SK-N-SH treated with all-trans-retinoic acid at 6 μM for 48 hours (cell line): ENCODE measurements around the gene LRRC63.

Source experiments
- ATAC-seq: fragments of 200-7000 bp; cut with Tn5 transposase; 3 replicates; pipeline ENCODE4 v1.9.1; 2020; ENCODE audit warnings: mild to moderate bottlenecking, moderate library complexity
- ARNTL ChIP-seq: fragments of 450-650 bp; formaldehyde crosslinking; IDR thresholded peaks from 2 replicates; pipeline ENCODE4 v1.5.0; 2020; ENCODE audit warnings: low read depth, mild to moderate bottlenecking, moderate library complexity, borderline replicate concordance
- BACH2 ChIP-seq: fragments of 250-450 bp; sonication (Bioruptor Pico); IDR thresholded peaks from 2 replicates; pipeline ENCODE4 v1.9.0; 2021; ENCODE audit warnings: mild to moderate bottlenecking, borderline replicate concordance
- CSDC2 ChIP-seq: fragments of 250-450 bp; sonication (Bioruptor Pico); IDR thresholded peaks from 2 replicates; pipeline ENCODE4 v1.5.0; 2020; ENCODE audit warnings: mild to moderate bottlenecking, moderate library complexity
- ESRRG ChIP-seq: fragments of 250-450 bp; sonication (Bioruptor Pico); IDR thresholded peaks from 2 replicates; pipeline ENCODE4 v1.6.1; 2021; ENCODE audit warnings: mild to moderate bottlenecking
- GLIS3 ChIP-seq: fragments of 250-450 bp; sonication (Bioruptor Pico); IDR thresholded peaks from 2 replicates; pipeline ENCODE4 v1.5.0; 2020; ENCODE audit warnings: mild to moderate bottlenecking, moderate library complexity
- ISL1 ChIP-seq: fragments of 250-450 bp; sonication (Bioruptor Pico); IDR thresholded peaks from 2 replicates; pipeline ENCODE4 v2.1.2; 2022; ENCODE audit warnings: mild to moderate bottlenecking, moderate library complexity
- OSR1 ChIP-seq: fragments of 250-450 bp; sonication (Bioruptor Pico); IDR thresholded peaks from 2 replicates; pipeline ENCODE4 v1.8.0; 2022; ENCODE audit warnings: moderate library complexity, mild to moderate bottlenecking, inconsistent platforms
- PPARA ChIP-seq: fragments of 250-450 bp; sonication (Bioruptor Pico); IDR thresholded peaks from 2 replicates; pipeline ENCODE4 v1.5.0; 2020; ENCODE audit warnings: mild to moderate bottlenecking, borderline replicate concordance
- SNAI2 ChIP-seq: fragments of 250-450 bp; sonication (Bioruptor Pico); IDR thresholded peaks from 2 replicates; pipeline ENCODE4 v1.5.0; 2020; ENCODE audit warnings: mild to moderate bottlenecking, moderate library complexity
- TCF4 ChIP-seq: fragments of 250-450 bp; sonication (Bioruptor Pico); IDR thresholded peaks from 2 replicates; pipeline ENCODE4 v1.8.0; 2021; ENCODE audit warnings: mild to moderate bottlenecking, moderate library complexity, borderline replicate concordance
- TOX ChIP-seq: fragments of 250-450 bp; sonication (Bioruptor Pico); IDR thresholded peaks from 2 replicates; pipeline ENCODE4 v1.8.0; 2021; ENCODE audit warnings: mild to moderate bottlenecking, moderate library complexity, borderline replicate concordance
- ZC3H10 ChIP-seq: fragments of 250-450 bp; sonication (Bioruptor Pico); IDR thresholded peaks from 2 replicates; pipeline ENCODE4 v1.5.1; 2021; ENCODE audit warnings: mild to moderate bottlenecking, moderate library complexity
- ZFP3 ChIP-seq: fragments of 250-450 bp; sonication (Bioruptor Pico); IDR thresholded peaks from 2 replicates; pipeline ENCODE4 v1.5.0; 2020; ENCODE audit warnings: mild to moderate bottlenecking, moderate library complexity
- ZNF565 ChIP-seq: fragments of 450-650 bp; formaldehyde crosslinking; conservative IDR thresholded peaks from 2 replicates; pipeline ENCODE4 v1.5.0; 2020; ENCODE audit warnings: low read depth, mild to moderate bottlenecking, moderate library complexity
- ZNF70 ChIP-seq: fragments of 450-650 bp; formaldehyde crosslinking; IDR thresholded peaks from 2 replicates; pipeline ENCODE4 v1.5.0; 2020; ENCODE audit warnings: mild to moderate bottlenecking, moderate library complexity
- ZNF8 ChIP-seq: fragments of 450-650 bp; formaldehyde crosslinking; IDR thresholded peaks from 2 replicates; pipeline ENCODE4 v1.5.0; 2020; ENCODE audit warnings: mild to moderate bottlenecking, moderate library complexity
- TF ChIP-seq, protein P1 (sequence below): fragments of 250-450 bp; sonication (Bioruptor Pico); IDR thresholded peaks from 2 replicates; pipeline ENCODE4 v1.5.1; 2021; ENCODE audit warnings: mild to moderate bottlenecking, moderate library complexity
- TF ChIP-seq, protein P2 (sequence below): fragments of 250-450 bp; sonication (Bioruptor Pico); IDR thresholded peaks from 2 replicates; pipeline ENCODE4 v1.5.1; 2020; ENCODE audit warnings: low read depth, mild to moderate bottlenecking, moderate library complexity
- TF ChIP-seq, protein P3 (sequence below): fragments of 250-450 bp; sonication (Bioruptor Pico); IDR thresholded peaks from 2 replicates; pipeline ENCODE4 v1.8.0; 2021; ENCODE audit warnings: low read depth, mild to moderate bottlenecking, moderate library complexity, borderline replicate concordance
- TF ChIP-seq, protein P4 (sequence below): fragments of 250-450 bp; sonication (Bioruptor Pico); IDR thresholded peaks from 2 replicates; pipeline ENCODE4 v1.8.0; 2020; ENCODE audit warnings: mild to moderate bottlenecking, moderate library complexity, borderline replicate concordance
- TF ChIP-seq, protein P5 (sequence below): fragments of 250-450 bp; sonication (Bioruptor Pico); IDR thresholded peaks from 2 replicates; pipeline ENCODE4 v1.5.0; 2020; ENCODE audit warnings: mild to moderate bottlenecking, moderate library complexity

LRRC63 gene

DNA sequence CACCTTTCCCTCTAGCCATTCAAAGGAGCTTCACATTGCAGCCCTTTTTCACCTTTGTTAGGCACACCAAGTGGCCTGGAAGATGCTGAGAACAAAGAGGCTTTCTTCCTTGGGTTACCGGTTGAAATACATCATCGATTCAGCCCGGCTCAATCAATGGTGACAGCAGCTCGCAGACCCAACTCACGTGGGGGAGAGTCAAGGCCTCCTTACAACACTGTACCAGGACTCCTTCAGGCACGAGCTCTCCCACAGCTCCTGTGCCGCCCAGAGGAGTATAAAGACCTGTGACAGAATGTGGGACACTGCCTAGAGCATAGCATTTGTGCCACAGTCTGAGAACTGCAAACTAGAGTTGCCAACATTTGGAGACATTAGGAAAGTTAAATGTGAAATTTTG, 3.9 kb upstream of the LRRC63 start:
- TF ChIP-seq CSDC2 (CRISPR knock-in tag), result no peak
- TF ChIP-seq ZNF70 (CRISPR knock-in tag), result no peak
- TF ChIP-seq, protein P1, sequence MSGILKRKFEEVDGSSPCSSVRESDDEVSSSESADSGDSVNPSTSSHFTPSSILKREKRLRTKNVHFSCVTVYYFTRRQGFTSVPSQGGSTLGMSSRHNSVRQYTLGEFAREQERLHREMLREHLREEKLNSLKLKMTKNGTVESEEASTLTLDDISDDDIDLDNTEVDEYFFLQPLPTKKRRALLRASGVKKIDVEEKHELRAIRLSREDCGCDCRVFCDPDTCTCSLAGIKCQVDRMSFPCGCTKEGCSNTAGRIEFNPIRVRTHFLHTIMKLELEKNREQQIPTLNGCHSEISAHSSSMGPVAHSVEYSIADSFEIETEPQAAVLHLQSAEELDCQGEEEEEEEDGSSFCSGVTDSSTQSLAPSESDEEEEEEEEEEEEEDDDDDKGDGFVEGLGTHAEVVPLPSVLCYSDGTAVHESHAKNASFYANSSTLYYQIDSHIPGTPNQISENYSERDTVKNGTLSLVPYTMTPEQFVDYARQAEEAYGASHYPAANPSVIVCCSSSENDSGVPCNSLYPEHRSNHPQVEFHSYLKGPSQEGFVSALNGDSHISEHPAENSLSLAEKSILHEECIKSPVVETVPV (CRISPR knock-in tag), result no peak
- TF ChIP-seq, protein P2, sequence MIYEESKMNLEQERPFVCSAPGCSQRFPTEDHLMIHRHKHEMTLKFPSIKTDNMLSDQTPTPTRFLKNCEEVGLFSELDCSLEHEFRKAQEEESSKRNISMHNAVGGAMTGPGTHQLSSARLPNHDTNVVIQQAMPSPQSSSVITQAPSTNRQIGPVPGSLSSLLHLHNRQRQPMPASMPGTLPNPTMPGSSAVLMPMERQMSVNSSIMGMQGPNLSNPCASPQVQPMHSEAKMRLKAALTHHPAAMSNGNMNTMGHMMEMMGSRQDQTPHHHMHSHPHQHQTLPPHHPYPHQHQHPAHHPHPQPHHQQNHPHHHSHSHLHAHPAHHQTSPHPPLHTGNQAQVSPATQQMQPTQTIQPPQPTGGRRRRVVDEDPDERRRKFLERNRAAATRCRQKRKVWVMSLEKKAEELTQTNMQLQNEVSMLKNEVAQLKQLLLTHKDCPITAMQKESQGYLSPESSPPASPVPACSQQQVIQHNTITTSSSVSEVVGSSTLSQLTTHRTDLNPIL (CRISPR knock-in tag), result no peak
- TF ChIP-seq, protein P3, sequence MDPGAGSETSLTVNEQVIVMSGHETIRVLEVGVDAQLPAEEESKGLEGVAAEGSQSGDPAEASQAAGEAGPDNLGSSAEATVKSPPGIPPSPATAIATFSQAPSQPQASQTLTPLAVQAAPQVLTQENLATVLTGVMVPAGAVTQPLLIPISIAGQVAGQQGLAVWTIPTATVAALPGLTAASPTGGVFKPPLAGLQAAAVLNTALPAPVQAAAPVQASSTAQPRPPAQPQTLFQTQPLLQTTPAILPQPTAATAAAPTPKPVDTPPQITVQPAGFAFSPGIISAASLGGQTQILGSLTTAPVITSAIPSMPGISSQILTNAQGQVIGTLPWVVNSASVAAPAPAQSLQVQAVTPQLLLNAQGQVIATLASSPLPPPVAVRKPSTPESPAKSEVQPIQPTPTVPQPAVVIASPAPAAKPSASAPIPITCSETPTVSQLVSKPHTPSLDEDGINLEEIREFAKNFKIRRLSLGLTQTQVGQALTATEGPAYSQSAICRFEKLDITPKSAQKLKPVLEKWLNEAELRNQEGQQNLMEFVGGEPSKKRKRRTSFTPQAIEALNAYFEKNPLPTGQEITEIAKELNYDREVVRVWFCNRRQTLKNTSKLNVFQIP (CRISPR knock-in tag), result no peak
- TF ChIP-seq BACH2 (CRISPR knock-in tag), result no peak
- no peak for TF ChIP-seq OSR1 (CRISPR knock-in tag)
- TF ChIP-seq, protein P4, sequence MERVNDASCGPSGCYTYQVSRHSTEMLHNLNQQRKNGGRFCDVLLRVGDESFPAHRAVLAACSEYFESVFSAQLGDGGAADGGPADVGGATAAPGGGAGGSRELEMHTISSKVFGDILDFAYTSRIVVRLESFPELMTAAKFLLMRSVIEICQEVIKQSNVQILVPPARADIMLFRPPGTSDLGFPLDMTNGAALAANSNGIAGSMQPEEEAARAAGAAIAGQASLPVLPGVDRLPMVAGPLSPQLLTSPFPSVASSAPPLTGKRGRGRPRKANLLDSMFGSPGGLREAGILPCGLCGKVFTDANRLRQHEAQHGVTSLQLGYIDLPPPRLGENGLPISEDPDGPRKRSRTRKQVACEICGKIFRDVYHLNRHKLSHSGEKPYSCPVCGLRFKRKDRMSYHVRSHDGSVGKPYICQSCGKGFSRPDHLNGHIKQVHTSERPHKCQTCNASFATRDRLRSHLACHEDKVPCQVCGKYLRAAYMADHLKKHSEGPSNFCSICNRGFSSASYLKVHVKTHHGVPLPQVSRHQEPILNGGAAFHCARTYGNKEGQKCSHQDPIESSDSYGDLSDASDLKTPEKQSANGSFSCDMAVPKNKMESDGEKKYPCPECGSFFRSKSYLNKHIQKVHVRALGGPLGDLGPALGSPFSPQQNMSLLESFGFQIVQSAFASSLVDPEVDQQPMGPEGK (CRISPR knock-in tag), result no peak
- no peak for TF ChIP-seq ISL1 (CRISPR knock-in tag)
- no peak for TF ChIP-seq SNAI2 (CRISPR knock-in tag)
- no peak for TF ChIP-seq PPARA (CRISPR knock-in tag)
- TF ChIP-seq, protein P5, sequence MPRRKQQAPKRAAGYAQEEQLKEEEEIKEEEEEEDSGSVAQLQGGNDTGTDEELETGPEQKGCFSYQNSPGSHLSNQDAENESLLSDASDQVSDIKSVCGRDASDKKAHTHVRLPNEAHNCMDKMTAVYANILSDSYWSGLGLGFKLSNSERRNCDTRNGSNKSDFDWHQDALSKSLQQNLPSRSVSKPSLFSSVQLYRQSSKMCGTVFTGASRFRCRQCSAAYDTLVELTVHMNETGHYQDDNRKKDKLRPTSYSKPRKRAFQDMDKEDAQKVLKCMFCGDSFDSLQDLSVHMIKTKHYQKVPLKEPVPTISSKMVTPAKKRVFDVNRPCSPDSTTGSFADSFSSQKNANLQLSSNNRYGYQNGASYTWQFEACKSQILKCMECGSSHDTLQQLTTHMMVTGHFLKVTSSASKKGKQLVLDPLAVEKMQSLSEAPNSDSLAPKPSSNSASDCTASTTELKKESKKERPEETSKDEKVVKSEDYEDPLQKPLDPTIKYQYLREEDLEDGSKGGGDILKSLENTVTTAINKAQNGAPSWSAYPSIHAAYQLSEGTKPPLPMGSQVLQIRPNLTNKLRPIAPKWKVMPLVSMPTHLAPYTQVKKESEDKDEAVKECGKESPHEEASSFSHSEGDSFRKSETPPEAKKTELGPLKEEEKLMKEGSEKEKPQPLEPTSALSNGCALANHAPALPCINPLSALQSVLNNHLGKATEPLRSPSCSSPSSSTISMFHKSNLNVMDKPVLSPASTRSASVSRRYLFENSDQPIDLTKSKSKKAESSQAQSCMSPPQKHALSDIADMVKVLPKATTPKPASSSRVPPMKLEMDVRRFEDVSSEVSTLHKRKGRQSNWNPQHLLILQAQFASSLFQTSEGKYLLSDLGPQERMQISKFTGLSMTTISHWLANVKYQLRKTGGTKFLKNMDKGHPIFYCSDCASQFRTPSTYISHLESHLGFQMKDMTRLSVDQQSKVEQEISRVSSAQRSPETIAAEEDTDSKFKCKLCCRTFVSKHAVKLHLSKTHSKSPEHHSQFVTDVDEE (CRISPR knock-in tag), result no peak
- no peak for TF ChIP-seq ZFP3
- TF ChIP-seq ARNTL (CRISPR knock-in tag), result no peak
- no peak for TF ChIP-seq TOX (CRISPR knock-in tag)
- no peak for TF ChIP-seq ZNF565 (CRISPR knock-in tag)
- no peak for TF ChIP-seq ZC3H10 (CRISPR knock-in tag)
- no peak for TF ChIP-seq TCF4 (CRISPR knock-in tag)
- TF ChIP-seq ESRRG (CRISPR knock-in tag), result no peak
- no peak for TF ChIP-seq GLIS3 (CRISPR knock-in tag)
- TF ChIP-seq, all 23 proteins: peak for 0
- ATAC-seq, result no peak

DNA sequence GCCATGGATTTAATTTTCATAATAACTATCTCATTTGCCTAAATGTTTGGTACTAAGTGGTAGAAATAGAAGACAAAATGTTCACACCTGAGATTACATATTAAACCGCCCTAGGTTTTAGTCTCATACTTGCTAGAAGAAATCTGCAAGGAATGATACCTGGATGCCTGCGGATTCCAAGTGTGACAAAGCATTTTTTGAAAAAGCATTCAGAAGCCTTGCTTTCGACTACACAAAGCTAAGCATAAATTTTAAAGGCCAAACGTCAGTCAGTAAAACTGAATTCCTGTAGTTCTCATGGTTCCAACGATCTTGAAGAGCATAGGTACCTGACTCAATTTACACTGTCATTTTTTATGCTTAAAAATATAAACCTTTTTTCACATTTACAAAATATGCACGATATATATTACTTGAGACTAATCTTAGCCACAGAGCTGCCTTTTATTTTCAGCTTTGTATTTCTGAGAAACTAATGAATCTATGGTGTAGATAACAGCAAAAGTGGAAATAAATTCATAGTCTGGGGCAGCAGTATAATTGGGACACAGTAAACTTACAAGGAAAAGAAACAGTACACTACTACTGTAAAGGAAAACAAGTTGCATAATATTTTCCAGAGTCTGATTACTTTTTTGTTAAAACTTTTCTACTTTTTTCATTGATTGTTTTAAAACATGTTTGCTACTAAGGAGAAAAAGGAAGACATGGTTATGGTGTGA, 1.2 kb upstream of the LRRC63 start:
- TF ChIP-seq ESRRG (CRISPR knock-in tag) (no peak), ZNF8 (CRISPR knock-in tag) (no peak), ZFP3 (no peak), ZNF565 (CRISPR knock-in tag) (no peak), ZNF70 (CRISPR knock-in tag) (no peak), GLIS3 (CRISPR knock-in tag) (no peak), OSR1 (CRISPR knock-in tag) (no peak), ZC3H10 (CRISPR knock-in tag) (no peak)
- TF ChIP-seq, protein P2 (CRISPR knock-in tag), result no peak
- no peak for ATAC-seq
